ENCODE results near the gene MYO7A. TPM values are rescaled to one million over a fixed set of nuclear protein-coding genes. Genes with fewer than 3 reads are reported as not detected.

MYO7A gene
- total and polyA plus RNA-seq, 8 donors: 1.4 to 29.2 (median 3.3) TPM

DNA sequence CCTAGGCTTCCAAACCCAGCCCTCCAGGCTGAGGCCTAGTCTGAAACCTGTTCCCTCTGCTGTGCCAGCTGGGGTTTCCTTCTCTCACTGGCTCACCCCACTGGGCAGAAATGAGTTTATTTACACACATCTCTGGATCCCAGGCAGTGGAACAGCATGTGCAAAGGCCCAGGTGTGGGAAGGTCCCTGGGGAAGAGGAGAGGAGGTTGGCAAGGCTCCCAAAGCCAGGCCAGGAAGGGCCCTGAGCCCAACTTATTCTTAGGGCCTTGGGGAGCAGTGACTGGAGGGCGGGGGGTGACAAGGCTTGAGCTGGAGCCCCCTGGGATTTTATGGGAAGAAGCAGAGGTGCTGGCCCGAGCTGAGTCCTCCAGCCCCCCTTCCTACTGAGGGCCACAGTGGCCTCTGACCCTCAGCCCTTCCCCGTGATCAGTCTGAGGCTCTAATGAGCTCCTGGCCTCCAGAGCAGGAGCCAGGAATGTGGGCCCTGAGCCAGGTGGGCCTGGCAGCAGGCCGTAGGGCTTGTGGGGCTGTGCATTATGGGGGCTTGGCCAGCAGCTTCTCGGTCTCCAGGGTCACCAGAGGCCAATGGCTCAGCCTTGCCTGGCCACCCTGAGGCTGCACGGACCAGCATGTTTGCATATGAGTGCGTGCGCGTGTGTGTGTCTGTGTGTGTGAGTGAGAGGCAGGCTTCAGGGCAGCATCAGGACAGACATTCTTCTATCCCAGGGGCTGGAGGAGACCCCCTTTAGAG is 2.9 kb downstream of the MYO7A start:
- no peaks in the 10 kb centered on the region for H3K36me3 ChIP-seq
- H3K27me3 ChIP-seq: peaks cover 0 to 13% (median 0%) of the 10 kb centered on the region in 3 donors
- WGBS, 5 donors: 31 to 47% (median 37%) methylated on average over 8 to 9 of the region's 9 CpGs
- intact Hi-C loops (cut with DNase I; ENCODE audit: low total_unique reads): no loop called here
- peaks cover 21 to 46% (median 34%) of the 10 kb centered on the region in 4 donors for H3K4me1 ChIP-seq
- H3K9me3 ChIP-seq: no peaks in the 10 kb centered on the region
- TF ChIP-seq, protein P1, sequence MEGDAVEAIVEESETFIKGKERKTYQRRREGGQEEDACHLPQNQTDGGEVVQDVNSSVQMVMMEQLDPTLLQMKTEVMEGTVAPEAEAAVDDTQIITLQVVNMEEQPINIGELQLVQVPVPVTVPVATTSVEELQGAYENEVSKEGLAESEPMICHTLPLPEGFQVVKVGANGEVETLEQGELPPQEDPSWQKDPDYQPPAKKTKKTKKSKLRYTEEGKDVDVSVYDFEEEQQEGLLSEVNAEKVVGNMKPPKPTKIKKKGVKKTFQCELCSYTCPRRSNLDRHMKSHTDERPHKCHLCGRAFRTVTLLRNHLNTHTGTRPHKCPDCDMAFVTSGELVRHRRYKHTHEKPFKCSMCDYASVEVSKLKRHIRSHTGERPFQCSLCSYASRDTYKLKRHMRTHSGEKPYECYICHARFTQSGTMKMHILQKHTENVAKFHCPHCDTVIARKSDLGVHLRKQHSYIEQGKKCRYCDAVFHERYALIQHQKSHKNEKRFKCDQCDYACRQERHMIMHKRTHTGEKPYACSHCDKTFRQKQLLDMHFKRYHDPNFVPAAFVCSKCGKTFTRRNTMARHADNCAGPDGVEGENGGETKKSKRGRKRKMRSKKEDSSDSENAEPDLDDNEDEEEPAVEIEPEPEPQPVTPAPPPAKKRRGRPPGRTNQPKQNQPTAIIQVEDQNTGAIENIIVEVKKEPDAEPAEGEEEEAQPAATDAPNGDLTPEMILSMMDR (IDR thresholded peaks at IDR 0.05): no peak
- no peak for TF ChIP-seq EP300 (IDR thresholded peaks at IDR 0.05)
- no peak for TF ChIP-seq POLR2A (IDR thresholded peaks at IDR 0.05)
- no peak for TF ChIP-seq POLR2AphosphoS5 (IDR thresholded peaks at IDR 0.05)
- H3K4me3 ChIP-seq: no peak overlapping the region
- peak; percentile 60 to 72 for DNase-seq
- peak overlapping the region in 2 of 5 donors; percentile 5 to 7 for H3K27ac ChIP-seq

DNA sequence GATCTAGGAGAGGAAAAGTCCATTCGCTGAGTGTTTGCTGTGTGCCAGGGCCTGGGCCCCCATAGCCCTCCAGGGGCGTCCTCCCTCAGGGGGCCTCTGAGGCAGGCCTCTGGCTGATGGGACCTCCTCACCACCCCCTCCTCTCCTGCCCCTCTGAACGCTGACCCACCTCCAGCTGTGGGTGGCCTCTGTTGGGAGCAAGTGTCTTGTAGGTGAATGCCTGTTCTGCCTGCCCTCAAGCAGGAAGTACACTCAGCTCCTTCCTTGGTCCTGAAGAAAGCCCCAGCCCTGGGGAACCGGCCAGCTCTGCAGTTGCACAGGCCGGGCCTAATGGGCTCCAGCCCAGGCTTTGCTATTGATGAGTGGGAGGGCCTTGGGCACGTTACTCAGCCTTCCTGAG is 3.5 kb downstream of the MYO7A start:
- H3K27ac ChIP-seq: peak overlapping the region in 2 of 5 donors; percentile 5 to 7
- H3K27me3 ChIP-seq: peaks cover 0 to 15% (median 0%) of the 10 kb centered on the region in 3 donors
- intact Hi-C loops (cut with DNase I; ENCODE audit: low total_unique reads): no loop called here
- H3K36me3 ChIP-seq: no peaks in the 10 kb centered on the region
- peaks cover 19 to 43% (median 34%) of the 10 kb centered on the region in 4 donors for H3K4me1 ChIP-seq
- 25 to 67% (median 48%) methylated on average over 4 to 6 of the region's 6 CpGs for WGBS, 5 donors
- no peaks in the 10 kb centered on the region for H3K9me3 ChIP-seq
- TF ChIP-seq, protein P1 (IDR thresholded peaks at IDR 0.05): no peak
- TF ChIP-seq POLR2AphosphoS5 (IDR thresholded peaks at IDR 0.05): no peak
- TF ChIP-seq EP300 (IDR thresholded peaks at IDR 0.05): no peak
- TF ChIP-seq POLR2A (IDR thresholded peaks at IDR 0.05): no peak
- no peak for DNase-seq
- no peak overlapping the region for H3K4me3 ChIP-seq

DNA sequence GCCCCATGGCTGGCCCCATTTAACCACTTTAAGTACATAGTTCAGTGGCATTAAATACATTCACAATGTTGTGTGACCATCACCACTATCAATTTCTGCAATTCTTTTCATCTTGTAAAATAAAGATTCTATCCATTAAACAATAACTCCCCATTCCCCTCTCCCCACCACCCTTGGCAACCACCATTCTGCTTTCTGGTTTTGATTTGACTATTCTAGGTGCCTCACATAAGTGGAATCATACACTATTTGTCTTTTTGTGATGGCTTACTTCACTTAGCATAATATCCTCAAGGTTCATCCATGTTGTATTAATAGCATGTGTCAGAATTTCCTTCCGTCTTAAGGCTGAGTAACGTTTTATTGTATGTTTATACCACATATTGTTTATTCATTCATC is 7.0 kb downstream of the MYO7A start:
- no peak for DNase-seq
- intact Hi-C loops (cut with DNase I; ENCODE audit: low total_unique reads): no loop called here

DNA sequence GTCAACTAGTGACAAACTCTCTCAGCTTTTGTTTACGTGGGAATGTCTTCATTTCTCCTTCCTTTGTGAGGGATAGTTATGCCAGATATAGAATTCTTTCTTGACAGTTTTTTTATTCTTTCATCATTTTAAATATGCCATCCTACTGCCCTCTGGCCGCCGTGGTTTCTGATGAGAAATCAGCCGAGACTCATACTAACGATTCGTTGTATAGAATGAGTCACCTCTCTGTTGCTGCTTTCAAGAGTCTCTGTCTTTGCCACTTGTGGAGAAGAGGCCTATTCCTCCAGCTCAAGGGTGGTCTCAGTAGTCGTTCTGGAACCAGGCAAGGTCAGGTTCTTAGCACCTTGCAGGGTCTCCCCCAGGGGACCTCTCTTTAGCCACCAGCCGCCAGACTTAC is 8.0 kb downstream of the MYO7A start:
- DNase-seq: no peak
- Histone ChIP-seq H3K27me3 (peaks cover 0 to 26% (median 7%) of the 10 kb centered on the region in 3 donors), H3K27ac (no peak overlapping the region), H3K9me3 (no peaks in the 10 kb centered on the region), H3K4me3 (no peak overlapping the region), H3K36me3 (no peaks in the 10 kb centered on the region), H3K4me1 (peaks cover 10 to 23% (median 13%) of the 10 kb centered on the region in 4 donors)
- WGBS, 5 donors: 73 to 79% (median 76%) methylated on average over 8 of the region's 8 CpGs
- intact Hi-C loops (cut with DNase I; ENCODE audit: low total_unique reads): no loop called here
- TF ChIP-seq EP300 (IDR thresholded peaks at IDR 0.05) (no peak), POLR2AphosphoS5 (IDR thresholded peaks at IDR 0.05) (no peak), POLR2A (IDR thresholded peaks at IDR 0.05) (no peak)
- TF ChIP-seq, protein P1 (IDR thresholded peaks at IDR 0.05): no peak

More for the DNA sequence above, 7.0 kb downstream of the MYO7A start:
- Histone ChIP-seq H3K4me1 (peaks cover under 1 to 23% (median 17%) of the 10 kb centered on the region in 4 donors), H3K36me3 (no peaks in the 10 kb centered on the region), H3K4me3 (no peak overlapping the region), H3K9me3 (no peaks in the 10 kb centered on the region), H3K27me3 (peaks cover 0 to 26% (median 7%) of the 10 kb centered on the region in 3 donors), H3K27ac (no peak overlapping the region)
- 7 to 19% (median 15%) methylated on average over 2 of the region's 2 CpGs for WGBS, 5 donors
- no peak for TF ChIP-seq POLR2A (IDR thresholded peaks at IDR 0.05)
- no peak for TF ChIP-seq POLR2AphosphoS5 (IDR thresholded peaks at IDR 0.05)
- TF ChIP-seq, protein P1 (IDR thresholded peaks at IDR 0.05): no peak
- TF ChIP-seq EP300 (IDR thresholded peaks at IDR 0.05): no peak
